Kidney capillary endothelial cell (primary cell): ENCODE data around the gene PET100.

Experiments used
- DNase-seq: peaks from one replicate; pipeline ENCODE4 v3.0.0-alpha.2; 2018; ENCODE audit warnings: low spot score

The PET100 gene, protein sequence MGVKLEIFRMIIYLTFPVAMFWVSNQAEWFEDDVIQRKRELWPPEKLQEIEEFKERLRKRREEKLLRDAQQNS

DNA sequence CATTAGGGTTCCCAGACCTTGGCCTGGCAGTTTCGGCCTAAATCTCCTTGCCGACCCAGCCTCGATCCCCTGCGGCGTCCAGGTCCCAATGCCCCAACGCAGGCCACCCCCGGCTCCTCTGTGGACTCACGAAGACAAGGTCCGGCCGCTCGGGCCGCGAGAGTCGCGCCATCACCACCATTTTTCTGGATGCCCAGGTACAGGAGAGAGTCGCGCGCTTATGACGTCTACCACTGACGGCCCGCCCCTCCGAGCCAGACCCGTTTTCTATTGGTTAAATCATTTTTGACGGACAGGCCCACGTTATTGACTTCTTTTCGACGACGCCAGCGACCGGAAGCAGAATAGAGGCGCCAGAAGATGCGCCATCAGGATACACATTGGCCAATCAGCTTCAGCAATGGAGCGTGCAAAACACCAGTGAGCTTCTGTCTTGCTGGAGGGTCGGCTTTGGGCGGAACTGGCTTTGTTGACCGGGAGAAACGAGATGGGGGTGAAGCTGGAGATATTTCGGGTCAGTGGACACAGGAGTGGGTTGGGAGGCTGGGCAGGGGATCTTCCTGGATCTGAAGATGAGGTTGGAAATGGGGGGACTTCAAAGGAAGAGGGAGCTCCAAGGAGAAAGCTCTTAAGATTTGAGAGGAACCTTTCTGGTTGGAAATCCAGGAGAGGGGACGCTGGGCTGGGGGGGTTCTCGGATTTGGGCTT is at the start of gene PET100, which contains the start of gene XAB2:
TSS of gene PET100 (plus strand) at position 447 of the 708 bp plus-strand sequence. CDS start at position 488, 41 bp downstream.
TSS of gene XAB2 (minus strand) at position 199 of the 708 bp plus-strand sequence. CDS start at position 181, 18 bp downstream.
- peak; percentile 98 for DNase-seq

DNA sequence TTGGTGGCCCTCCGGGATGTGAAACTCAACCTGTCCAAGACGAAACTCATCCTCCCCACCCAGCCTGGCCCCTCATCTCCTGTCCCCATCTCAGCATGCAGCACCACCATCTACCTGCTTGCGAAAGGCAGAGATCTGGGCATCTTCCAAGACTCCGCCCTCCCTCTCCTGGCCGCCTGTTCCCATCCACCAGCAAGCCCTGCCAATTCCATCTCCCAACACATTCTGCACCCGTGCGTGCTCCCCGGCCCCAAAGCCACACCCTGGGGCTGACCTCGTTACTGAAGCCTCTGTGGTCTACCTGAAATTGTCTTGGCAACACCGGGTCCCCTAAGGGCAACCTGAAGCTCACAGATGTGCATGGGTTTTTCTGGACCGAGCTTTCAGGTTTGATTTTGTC is 47.1 kb upstream of the PET100 start:
- DNase-seq = no peak

DNA sequence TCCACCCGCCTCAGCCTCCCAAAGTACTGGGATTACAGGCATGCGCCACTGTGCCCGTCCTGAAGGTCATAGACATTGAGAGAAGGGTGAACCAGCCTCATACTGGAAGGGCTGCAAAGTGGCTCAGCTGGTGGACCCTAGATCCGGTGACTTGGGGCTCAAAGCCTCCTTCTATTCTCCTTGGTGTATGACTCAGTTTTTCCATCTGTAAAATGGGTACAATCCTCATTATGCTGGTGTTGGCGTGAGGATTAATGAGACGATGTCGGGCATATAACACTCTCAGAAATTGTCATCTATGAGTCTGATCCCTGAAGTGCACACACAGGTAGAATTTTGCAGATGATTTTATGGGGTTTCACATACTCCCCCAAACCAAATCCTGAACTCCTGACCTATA is 39.8 kb upstream of the PET100 start:
- DNase-seq = no peak

DNA sequence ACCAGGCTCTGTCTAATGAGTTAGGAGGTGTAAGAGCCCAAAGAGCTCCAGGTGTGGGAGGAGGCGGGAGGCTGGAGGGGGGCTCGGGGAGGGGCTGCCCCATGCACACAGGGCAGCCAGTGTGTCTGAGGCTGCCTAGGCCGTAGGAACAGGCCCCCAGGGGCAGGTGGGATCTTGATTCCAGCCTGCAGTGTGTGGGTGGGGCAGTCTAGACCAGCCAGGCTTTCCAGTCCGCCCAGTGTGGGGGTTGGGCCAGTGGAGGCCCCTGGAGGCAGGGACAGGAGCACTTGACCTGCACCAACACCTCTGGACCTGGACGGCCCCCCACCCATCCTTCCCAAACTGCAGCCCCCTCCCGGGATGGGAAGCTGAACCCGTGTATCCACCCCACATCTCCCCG is 39.3 kb upstream of the PET100 start:
- DNase-seq = no peak

DNA sequence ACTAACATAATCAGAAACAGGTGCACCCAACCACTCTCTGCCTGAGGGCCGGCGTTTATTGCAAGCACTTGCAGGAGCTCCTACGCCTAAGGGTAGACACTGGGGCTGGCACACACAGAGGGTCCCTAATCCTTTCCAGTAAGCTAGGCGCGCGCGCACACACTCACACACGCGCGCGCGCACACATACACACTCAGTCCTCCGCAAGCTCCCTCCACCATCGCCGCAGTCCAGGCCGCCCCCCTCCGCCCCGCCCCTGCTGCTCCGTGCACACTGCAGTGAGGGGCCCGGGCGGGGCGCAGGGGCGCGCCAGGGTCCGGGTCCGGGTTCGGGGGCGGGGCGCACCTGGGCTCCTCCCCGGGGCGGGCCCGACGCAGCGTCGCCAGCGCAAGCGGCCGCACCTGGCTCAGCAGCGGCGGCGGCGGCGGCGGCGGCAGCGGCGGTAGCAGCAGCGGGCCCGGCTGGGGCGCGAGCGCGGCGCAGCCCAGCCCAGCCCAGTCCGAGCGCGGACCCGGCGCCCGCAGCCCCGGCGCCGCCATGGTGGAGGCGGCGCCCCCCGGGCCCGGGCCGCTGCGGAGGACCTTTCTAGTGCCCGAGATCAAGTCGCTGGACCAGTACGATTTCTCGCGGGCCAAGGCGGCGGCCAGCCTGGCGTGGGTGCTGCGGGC is 34.0 kb upstream of the PET100 start, which contains the start of gene CAMSAP3:
TSS of gene CAMSAP3 (plus strand) at position 398 of the 668 bp plus-strand sequence. CDS start at position 538, 140 bp downstream.
- DNase-seq = no peak

DNA sequence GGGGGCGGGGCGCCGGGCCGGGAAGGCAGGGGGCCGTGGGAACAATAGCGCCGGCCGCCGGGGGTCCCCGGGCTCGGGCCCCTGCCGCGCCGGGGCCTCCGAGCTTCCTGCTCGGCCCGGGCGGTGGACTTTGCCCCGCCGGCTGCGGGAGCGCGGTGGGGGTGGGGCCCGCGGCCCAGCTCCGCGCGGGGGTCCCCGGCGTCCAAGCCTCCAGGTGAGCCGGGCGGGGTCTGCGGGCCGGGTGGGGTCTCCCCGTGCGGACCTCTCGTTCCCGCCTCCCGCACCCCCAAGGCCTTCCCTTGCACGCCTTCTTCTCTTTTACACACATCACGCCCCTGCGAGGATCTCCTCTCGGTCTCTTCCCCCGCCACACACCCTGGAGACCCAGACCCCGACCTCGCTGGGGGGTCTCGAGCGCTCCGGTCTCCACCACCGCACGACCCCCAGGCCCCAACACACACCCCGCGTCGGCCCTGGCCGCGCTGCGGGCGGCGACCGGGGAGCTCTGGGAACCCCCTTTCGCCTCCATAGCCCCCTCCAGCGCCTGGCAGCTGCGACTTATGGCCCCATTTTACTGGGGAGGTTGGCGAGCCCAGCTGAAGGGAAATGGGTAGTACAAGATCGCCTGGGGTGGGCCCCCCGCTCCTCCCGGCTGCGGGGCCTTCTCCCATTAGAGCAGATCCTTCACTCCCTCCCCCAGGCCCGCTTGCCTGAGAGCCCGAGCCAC is 33.2 kb upstream of the PET100 start:
- no peak for DNase-seq

DNA sequence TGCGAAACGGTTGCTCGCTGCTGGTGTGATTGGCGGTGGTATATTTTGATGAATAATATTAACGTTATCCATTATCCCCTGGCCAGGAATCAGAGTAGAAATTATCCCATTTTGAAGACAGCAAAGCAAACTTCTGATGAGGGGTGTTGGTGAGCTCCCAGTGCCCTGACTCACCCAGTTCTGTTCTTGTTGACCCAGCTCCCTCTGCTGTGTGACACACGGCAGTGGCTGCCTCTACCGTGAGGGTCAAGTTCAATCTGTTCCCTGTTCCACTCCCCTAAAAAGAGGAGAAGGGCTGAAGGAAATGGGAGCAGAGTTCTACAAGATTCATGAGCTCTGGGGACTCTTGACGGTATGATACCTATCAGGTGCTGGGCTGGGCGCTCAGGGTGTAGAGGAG is 31.9 kb upstream of the PET100 start:
- DNase-seq = no peak

DNA sequence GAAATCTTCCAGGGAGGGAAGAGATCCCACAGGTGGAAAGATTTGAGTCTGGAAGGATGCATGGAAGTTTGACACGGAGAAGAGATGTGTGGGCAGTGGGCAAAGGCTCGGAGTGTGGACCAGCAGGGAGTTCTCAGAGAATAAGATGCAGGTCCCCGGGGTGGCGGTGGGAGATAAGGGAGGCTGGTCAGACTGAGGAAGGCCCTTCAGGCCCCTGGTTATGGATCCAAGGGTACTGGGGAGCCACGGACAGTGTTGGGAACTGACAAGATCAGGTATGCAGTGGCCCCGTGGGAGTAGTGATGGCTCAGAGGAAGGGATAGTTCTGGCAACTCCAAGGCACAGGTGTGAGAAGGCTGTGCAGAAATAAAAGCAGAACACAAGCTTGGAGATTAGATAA is 31.4 kb upstream of the PET100 start:
- DNase-seq = no peak

DNA sequence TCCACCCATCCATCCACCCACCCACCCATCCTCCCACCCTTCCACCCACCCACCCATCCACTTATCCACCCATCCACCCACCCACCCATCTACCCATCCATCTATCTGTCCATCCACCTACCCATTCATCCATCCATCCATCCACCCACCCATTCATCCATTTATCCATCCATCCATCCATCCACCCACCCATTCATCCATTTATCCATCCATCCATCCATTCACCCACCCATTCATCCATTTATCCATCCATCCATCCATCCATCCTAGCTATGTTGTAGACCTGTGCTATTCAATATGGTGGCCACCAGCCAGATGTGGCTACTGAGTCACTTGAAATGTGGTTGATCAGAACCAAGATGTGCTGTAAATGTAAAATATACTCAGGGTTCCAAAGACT is 28.9 kb upstream of the PET100 start:
- no peak for DNase-seq

DNA sequence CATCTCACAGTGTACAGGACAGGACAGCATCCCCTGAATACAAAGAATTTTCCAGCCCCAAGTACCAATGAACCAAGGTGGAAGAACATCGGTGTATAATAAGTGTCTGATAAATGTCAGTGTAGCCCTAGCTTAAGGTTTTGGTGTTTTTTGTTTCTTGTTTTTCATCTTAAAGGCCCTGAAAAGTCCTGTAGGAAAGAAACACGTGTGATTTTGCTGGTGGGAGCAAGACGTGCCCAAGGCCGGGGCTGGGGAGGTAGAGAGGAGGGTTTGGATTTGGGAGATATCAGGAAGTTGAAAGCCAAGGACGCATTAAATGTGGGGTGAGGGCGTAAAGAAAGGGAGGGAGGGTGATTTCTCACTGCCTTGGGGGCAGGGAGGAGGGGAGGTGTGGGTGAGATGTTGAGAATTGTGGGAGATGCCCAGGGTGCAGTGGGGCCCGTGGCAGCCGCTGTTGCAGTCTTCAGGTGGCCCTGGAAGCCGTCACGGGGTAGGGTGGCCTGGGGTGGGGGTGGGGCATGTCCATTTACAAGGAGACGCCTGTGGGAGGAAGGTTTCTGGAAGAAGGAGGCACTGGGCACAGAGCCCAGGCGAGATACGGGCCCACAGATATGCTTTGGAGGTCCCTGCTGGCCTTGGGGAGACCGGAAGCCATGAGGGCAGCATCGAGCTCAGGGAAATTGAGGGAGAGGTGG is 27.2 kb upstream of the PET100 start:
- no peak for DNase-seq

DNA sequence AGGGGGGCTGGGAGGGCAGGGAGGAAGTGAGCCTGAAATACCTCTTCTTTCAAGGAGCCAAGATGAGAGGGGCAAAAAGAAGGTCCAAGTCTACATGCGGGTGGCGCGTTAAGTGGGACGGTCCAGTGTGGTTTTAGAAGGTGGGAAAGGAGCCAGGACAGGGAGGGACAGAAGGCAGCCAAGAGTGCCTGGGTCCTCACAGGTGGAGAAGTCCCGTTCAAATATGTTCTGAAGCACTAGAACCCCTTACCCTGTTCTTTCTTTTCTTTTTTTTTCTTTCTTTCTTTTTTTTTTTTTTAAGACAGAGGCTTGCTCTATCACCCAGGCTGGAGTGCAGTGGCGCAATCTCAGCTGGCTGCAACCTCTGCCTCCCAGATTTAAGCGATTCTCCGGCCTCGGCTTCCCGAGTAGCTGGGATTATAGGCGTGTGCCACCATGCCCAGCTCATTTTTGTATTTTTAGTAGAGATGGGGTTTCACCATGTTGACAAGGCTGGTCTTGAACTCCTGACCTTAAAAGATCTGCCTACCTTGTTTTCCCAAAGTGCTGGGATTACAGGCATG is 26.6 kb upstream of the PET100 start:
- DNase-seq = no peak

DNA sequence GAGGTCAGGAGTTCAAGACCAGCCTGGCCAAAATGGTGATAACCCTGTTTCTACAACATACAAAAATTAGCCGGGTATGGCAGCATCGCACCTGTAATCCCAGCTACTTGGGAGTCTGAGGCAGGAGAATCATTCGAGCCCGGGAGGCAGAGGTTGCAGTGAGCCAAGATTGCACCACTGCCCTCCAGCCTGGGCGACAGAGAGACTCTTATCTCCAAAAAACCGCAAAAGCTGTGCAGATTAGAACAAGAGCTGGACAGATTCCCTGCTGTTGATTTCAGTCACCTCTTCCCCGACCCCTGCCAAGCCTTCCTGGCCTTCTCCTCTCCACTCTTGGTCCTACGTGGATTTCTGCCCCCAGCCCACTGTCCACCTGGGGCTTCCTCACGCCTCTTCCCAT is 25.7 kb upstream of the PET100 start:
- no peak for DNase-seq

DNA sequence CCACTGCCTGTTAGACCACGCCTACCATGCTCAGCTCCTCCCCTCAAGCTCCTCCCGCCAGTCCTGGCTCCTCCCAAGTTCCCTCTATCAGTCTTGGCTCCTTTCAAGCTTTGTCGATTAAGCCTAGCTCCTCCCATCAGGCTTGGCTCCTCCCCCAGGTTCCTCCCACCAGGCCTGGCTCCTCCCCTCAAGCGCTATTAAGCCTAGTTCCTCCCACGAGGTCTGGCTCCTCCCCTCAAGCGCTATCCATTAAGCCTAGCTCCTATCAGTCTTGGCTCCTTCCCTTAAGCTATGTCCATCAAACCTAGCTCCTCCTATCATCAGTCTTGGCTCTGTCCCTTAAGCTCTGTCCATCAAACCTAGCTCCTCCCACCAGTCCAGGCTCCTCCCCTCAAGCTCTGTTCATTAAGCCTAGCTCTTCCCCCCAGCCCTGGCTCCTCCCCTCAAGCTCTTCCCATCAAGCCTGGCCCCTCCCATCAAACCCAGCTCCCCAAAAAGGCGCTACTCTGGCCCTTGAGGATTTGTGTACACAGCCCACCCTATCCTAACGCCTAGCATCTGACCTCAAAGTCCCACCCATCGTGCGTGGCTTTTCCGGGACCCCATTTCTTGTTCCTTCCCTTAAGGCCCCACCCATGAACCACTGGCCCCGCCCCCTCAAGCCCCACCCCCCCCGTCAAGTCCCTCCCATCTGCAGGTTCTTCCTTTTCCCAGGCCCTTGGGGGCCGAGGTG is 23.9 kb upstream of the PET100 start:
- no peak for DNase-seq

DNA sequence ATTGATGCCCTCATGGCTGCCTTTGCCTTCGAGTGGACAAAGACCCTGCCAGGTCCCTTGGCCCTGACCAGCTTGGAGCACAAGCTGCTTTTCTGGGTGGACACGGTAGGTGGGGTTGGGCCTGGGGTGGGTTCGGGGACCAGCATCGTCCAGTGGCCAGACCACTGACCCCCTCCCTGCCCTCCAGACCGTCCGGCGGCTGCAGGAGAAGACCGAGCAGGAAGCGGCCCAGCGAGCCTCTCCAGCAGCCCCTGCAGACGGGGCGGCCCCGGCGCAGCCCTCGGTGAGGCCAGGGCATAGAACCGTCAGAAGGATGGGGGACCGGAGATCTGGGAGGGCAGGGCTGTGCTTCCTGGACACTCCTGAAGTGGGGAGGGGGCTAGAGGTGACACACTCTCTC is 23.3 kb upstream of the PET100 start:
- no peak for DNase-seq

DNA sequence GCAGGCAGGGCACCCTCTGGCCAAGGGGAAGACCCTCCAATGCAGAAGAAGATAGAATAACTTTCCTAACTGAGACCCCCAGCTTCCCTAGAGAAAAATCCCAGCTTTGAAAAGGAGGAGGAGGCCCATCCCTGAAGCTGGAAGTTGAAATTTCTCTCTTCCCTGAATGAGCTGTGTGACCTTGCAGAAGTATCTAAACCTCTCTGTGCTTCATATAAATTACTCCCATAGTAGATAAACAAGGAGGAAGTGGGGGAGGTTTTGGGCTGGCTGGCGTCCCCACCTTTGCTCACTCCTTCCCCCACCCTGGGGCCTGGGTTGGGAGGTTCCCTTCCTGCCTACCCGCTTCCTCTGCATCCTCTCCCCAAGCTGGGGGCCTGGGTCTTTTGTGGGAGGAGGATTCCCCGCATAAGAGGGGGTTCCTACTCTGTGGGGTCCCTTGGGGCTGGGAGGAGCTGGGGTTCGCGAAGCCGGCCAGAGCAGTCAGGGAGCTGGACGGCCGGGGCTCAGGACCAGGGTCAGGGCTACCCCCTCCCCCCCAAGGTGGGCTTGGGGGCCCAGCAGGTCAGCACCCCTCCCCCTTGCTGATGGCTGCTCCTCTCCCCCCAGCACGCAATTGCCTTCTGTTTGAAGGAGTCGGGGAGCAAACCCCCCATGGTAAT is 22.2 kb upstream of the PET100 start:
- no peak for DNase-seq

DNA sequence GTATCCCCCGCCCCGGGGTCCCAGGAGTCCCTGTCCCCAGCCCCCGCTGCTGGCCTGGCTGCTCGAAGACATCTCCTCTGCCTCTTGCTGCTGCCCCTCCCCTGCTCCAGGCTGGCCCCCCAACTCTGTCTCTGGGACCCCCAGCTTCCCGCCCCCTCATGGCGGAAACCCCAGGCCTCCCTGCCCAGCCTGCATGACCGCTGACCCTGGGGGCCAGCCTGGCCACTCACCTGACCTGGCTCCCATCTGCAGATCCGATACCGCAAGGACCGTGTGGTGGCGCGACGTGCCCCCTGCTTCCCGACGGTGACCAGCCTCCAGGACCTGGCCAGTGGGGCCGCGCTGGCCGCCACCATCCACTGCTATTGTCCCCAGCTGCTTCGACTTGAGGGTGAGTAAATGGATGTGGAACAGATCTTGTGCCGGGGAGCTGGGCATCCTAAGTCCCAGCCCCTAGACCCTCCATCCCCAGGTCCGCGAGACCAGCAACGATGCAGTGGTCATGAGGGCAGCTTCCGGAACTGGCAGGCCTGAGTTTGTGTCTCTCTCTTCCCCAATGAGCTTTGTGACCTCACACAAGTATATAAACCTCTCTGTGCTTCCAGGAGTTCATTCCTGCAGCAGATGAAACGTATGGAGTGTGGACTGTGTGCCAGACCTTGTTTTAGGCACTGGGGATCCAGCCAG is 21.6 kb upstream of the PET100 start:
- DNase-seq = no peak

DNA sequence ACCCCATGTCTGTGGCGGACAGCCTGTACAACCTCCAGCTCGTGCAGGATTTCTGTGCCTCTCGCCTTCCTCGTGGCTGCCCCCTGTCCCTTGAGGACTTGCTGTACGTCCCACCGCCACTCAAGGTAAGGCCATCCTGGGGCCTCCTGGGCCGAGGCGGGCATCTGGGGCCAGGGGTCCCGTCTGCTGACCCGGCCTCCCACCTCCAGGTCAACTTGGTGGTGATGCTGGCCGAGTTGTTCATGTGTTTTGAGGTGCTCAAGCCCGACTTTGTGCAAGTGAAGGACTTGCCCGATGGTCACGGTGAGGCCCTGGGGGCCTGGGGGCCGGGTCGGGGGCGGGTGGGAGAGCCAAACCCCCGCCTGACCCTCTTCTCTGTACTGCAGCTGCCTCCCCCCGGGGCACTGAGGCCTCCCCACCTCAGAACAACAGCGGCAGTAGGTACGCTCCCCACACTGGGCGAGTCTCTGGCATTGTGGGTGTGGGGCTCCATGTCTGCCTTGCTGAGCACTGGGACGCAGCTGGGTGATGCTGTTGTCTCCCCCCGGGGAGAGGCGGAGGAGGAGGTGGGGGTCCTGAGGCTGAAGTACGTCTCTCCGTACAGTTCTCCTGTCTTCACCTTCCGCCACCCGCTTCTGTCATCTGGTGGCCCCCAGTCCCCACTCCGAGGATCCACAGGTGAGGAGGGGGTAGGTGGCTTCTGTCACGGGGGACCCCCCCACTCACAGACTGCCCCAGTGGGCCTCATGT is 18.9 kb upstream of the PET100 start:
- DNase-seq = no peak

DNA sequence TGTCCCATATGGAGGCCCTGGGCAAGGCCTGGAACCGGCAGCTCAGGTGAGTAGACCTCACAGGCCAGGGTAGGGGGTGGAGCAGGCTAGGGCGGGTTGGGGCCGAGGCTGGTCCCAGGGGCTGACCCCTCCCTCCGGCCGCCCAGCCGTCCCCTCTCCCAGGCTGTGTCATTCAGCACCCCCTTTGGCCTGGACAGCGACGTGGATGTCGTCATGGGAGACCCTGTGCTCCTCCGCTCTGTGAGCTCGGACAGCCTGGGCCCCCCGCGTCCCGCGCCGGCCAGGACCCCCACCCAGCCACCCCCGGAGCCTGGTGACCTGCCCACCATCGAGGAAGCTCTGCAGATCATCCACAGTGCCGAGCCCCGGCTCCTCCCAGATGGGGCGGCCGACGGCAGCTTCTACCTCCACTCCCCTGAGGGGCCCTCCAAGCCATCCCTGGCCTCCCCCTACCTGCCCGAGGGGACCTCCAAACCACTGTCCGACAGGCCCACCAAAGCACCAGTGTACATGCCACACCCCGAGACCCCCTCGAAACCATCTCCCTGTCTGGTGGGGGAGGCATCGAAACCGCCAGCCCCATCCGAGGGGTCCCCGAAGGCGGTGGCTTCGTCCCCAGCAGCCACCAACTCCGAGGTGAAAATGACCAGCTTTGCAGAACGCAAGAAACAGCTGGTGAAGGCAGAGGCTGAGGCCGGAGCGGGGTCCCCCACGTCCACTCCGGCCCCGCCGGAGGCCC is 17.9 kb upstream of the PET100 start:
- DNase-seq = no peak
